Measurements from ENCODE around the gene LCE1C. TPM values are rescaled to one million over a fixed set of nuclear protein-coding genes. Genes with fewer than 3 reads are reported as not detected.

Gene LCE1C
- total RNA-seq, 1 donor from 2014 or later: not detected

DNA sequence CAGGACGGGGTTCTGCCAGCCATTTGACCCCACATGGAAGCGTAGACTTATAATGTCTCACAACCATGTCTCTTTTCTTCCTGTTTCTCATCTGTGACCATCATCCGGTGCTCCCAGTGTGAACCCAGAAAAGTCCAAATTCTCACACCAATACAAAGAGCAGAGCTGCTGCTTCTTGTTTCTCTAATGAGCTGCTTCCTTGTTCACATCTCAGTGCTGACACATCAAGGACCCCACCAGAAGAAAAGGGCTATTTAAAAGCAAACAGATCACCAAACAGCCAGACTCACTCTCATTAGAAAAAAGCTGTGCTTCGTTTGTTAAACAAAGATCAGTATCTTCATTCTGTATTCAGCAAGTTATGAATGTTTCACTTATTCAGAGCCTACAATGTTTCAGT lies 10.8 kb downstream of the LCE1C start:
- TF ChIP-seq, protein P1, sequence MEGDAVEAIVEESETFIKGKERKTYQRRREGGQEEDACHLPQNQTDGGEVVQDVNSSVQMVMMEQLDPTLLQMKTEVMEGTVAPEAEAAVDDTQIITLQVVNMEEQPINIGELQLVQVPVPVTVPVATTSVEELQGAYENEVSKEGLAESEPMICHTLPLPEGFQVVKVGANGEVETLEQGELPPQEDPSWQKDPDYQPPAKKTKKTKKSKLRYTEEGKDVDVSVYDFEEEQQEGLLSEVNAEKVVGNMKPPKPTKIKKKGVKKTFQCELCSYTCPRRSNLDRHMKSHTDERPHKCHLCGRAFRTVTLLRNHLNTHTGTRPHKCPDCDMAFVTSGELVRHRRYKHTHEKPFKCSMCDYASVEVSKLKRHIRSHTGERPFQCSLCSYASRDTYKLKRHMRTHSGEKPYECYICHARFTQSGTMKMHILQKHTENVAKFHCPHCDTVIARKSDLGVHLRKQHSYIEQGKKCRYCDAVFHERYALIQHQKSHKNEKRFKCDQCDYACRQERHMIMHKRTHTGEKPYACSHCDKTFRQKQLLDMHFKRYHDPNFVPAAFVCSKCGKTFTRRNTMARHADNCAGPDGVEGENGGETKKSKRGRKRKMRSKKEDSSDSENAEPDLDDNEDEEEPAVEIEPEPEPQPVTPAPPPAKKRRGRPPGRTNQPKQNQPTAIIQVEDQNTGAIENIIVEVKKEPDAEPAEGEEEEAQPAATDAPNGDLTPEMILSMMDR (IDR thresholded peaks at IDR 0.05; ENCODE audit: insufficient read depth, low read depth, low read length): no peak
- no peak for TF ChIP-seq EZH2 (IDR thresholded peaks at IDR 0.05; ENCODE audit: insufficient read depth, low read length)
- Histone ChIP-seq H2AFZ (ENCODE audit: low read depth, low read length) (no peak overlapping the region), H3K9me3 (ENCODE audit: insufficient read depth, low read depth, low read length) (no peaks in the 10 kb centered on the region), H3K79me2 (ENCODE audit: insufficient read depth, low read length) (no peaks in the 10 kb centered on the region), H3K27me3 (ENCODE audit: insufficient read depth, low read length) (no peaks in the 10 kb centered on the region), H3K4me2 (ENCODE audit: low read length) (no peak overlapping the region), H4K20me1 (ENCODE audit: insufficient read depth, low read length) (no peaks in the 10 kb centered on the region), H3K27ac (ENCODE audit: low read depth, low read length) (no peak overlapping the region), H3K4me1 (ENCODE audit: insufficient read depth, low read length) (no peaks in the 10 kb centered on the region), H3K9ac (ENCODE audit: low read length) (no peak overlapping the region), H3K4me3 (ENCODE audit: insufficient read depth, low read depth, low read length) (no peak overlapping the region), H3K36me3 (ENCODE audit: insufficient read depth, low read length) (no peaks in the 10 kb centered on the region)
- Mint-ChIP-seq H3K9me3 (ENCODE audit: unreplicated experiment) (no peaks in the 10 kb centered on the region), H3K4me1 (ENCODE audit: low read depth, unreplicated experiment) (no peaks in the 10 kb centered on the region), H3K36me3 (ENCODE audit: low read depth, unreplicated experiment) (no peaks in the 10 kb centered on the region), H3K27me3 (ENCODE audit: low read depth, unreplicated experiment) (peaks cover 2% of the 10 kb centered on the region), H3K27ac (ENCODE audit: unreplicated experiment) (no peak overlapping the region), H3K4me3 (ENCODE audit: unreplicated experiment) (no peak overlapping the region)
- FAIRE-seq (no peak), DNase-seq (ENCODE audit: low read depth) (no peak)

GRCh38 chr1:152786077-152786476 lies 20.4 kb downstream of the LCE1C start, which contains the start of gene LCE1E:
Gene LCE1E, plus strand, starts transcription at chr1:152786257. Its CDS starts 1,043 bp downstream, at chr1:152787300.
- H2AFZ ChIP-seq (ENCODE audit: low read depth, low read length): no peak within 1 kb of the TSS
- no peaks in the 10 kb centered on the region for H3K9me3 ChIP-seq (ENCODE audit: insufficient read depth, low read depth, low read length)
- Mint-ChIP-seq H3K9me3 (ENCODE audit: unreplicated experiment) (no peaks in the 10 kb centered on the region), H3K36me3 (ENCODE audit: low read depth, unreplicated experiment) (no peaks in the 10 kb centered on the region), H3K27ac (ENCODE audit: unreplicated experiment) (no peak within 1 kb of the TSS), H3K4me1 (ENCODE audit: low read depth, unreplicated experiment) (no peaks in the 10 kb centered on the region), H3K27me3 (ENCODE audit: low read depth, unreplicated experiment) (no peaks in the 10 kb centered on the region), H3K4me3 (ENCODE audit: unreplicated experiment) (no peak within 1 kb of the TSS)
- no peak within 1 kb of the TSS for H3K4me2 ChIP-seq (ENCODE audit: low read length)
- H3K27ac ChIP-seq (ENCODE audit: low read depth, low read length): no peak within 1 kb of the TSS
- H3K9ac ChIP-seq (ENCODE audit: low read length): no peak within 1 kb of the TSS
- no peaks in the 10 kb centered on the region for H3K36me3 ChIP-seq (ENCODE audit: insufficient read depth, low read length)
- no peaks in the 10 kb centered on the region for H4K20me1 ChIP-seq (ENCODE audit: insufficient read depth, low read length)
- no peaks in the 10 kb centered on the region for H3K4me1 ChIP-seq (ENCODE audit: insufficient read depth, low read length)
- H3K27me3 ChIP-seq (ENCODE audit: insufficient read depth, low read length): no peaks in the 10 kb centered on the region
- no peaks in the 10 kb centered on the region for H3K79me2 ChIP-seq (ENCODE audit: insufficient read depth, low read length)
- DNase-seq (ENCODE audit: low read depth) (no peak), FAIRE-seq (no peak)
- H3K4me3 ChIP-seq (ENCODE audit: insufficient read depth, low read depth, low read length): no peak within 1 kb of the TSS
- TF ChIP-seq EZH2 (IDR thresholded peaks at IDR 0.05; ENCODE audit: insufficient read depth, low read length): no peak
- TF ChIP-seq, protein P1 (IDR thresholded peaks at IDR 0.05; ENCODE audit: insufficient read depth, low read depth, low read length): no peak

- Mint-ChIP-seq H3K27ac (ENCODE audit: unreplicated experiment) (no peak overlapping the region), H3K9me3 (ENCODE audit: unreplicated experiment) (no peaks in the 10 kb centered on the region), H3K36me3 (ENCODE audit: low read depth, unreplicated experiment) (no peaks in the 10 kb centered on the region), H3K4me3 (ENCODE audit: unreplicated experiment) (no peak overlapping the region), H3K27me3 (ENCODE audit: low read depth, unreplicated experiment) (no peaks in the 10 kb centered on the region), H3K4me1 (ENCODE audit: low read depth, unreplicated experiment) (no peaks in the 10 kb centered on the region)
- no peaks in the 10 kb centered on the region for H3K36me3 ChIP-seq (ENCODE audit: insufficient read depth, low read length)
- H3K27me3 ChIP-seq (ENCODE audit: insufficient read depth, low read length): no peaks in the 10 kb centered on the region
- H2AFZ ChIP-seq (ENCODE audit: low read depth, low read length): no peak overlapping the region
- H3K9ac ChIP-seq (ENCODE audit: low read length): no peak overlapping the region
- FAIRE-seq (no peak), DNase-seq (ENCODE audit: low read depth) (no peak)
- no peaks in the 10 kb centered on the region for H3K4me1 ChIP-seq (ENCODE audit: insufficient read depth, low read length)
- no peaks in the 10 kb centered on the region for H3K9me3 ChIP-seq (ENCODE audit: insufficient read depth, low read depth, low read length)
- no peak for TF ChIP-seq EZH2 (IDR thresholded peaks at IDR 0.05; ENCODE audit: insufficient read depth, low read length)
- TF ChIP-seq, protein P1 (IDR thresholded peaks at IDR 0.05; ENCODE audit: insufficient read depth, low read depth, low read length): no peak
- H4K20me1 ChIP-seq (ENCODE audit: insufficient read depth, low read length): no peaks in the 10 kb centered on the region
- no peak overlapping the region for H3K27ac ChIP-seq (ENCODE audit: low read depth, low read length)
- H3K4me2 ChIP-seq (ENCODE audit: low read length): no peak overlapping the region
- no peaks in the 10 kb centered on the region for H3K79me2 ChIP-seq (ENCODE audit: insufficient read depth, low read length)
- H3K4me3 ChIP-seq (ENCODE audit: insufficient read depth, low read depth, low read length): no peak overlapping the region
Observed at GRCh38 chr1:152783095-152783494, 23.4 kb downstream of the LCE1C start.

Data from astrocyte (in vitro differentiated cells and primary cell).